Measurements from ENCODE around the gene EXT2.

- TF ChIP-seq CTCF (IDR thresholded peaks at IDR 0.05) (no peak), POLR2A (IDR thresholded peaks at IDR 0.05) (no peak)
Observed at GRCh38 chr11:44250421-44250820, 154.9 kb downstream of the EXT2 start.
